SK-N-MC (cell line): ENCODE results near the gene P3H1.

Source experiments
- DNase-seq: peaks from one replicate; pipeline ENCODE4 v3.0.0-alpha.2; 2011; ENCODE audit warnings: low read depth, low spot score
- H3K27ac ChIP-seq: fragments of 200-600 bp; sonication (generic); 2 replicates; pipeline ENCODE4 v1.5.1; 2016; ENCODE audit warnings: mixed run types
- H3K36me3 ChIP-seq: fragments of 200-600 bp; sonication (generic); 2 replicates; pipeline ENCODE4 v1.6.1; 2017; ENCODE audit warnings: antibody characterized with exemption, low read length, mixed read lengths; ENCODE audit not compliant: insufficient read depth
- H3K4me3 ChIP-seq: fragments of 200-600 bp; sonication (generic); 2 replicates; pipeline ENCODE4 v1.5.1; 2016
- H3K9ac ChIP-seq: fragments of 200-600 bp; sonication (generic); 2 replicates; pipeline ENCODE4 v1.8.0; 2017; ENCODE audit warnings: mixed run types, mixed read lengths; ENCODE audit not compliant: insufficient read length
- H3K9me3 ChIP-seq: fragments of 200-600 bp; sonication (generic); 2 replicates; pipeline ENCODE4 v1.6.1; 2017; ENCODE audit warnings: low read depth, mild to moderate bottlenecking, antibody characterized with exemption, low read length, moderate library complexity, mixed read lengths
- EZH2 ChIP-seq: fragments of 200-600 bp; sonication (generic); IDR thresholded peaks from one replicate; pipeline ENCODE4 v1.6.1; 2017; ENCODE audit warnings: antibody characterized with exemption
- FOXP2 ChIP-seq: optimal IDR thresholded peaks from 2 replicates; pipeline ENCODE3; 2011; ENCODE audit warnings: mild to moderate bottlenecking, moderate library complexity; ENCODE audit not compliant: insufficient read depth; ENCODE audit errors: extremely low read length, control extremely low read depth
- POLR2AphosphoS5 ChIP-seq: IDR thresholded peaks from 2 replicates; pipeline ENCODE4 v1.6.1; 2012; ENCODE audit warnings: mild to moderate bottlenecking, low read depth, low read length, borderline replicate concordance

Gene P3H1

GRCh38 chr1:42777852-42778251, 11.0 kb upstream of the P3H1 start:
- H3K36me3 ChIP-seq: peaks cover 41% of the 10 kb centered on the region
- DNase-seq: no peak
- no peak for TF ChIP-seq EZH2
- TF ChIP-seq POLR2AphosphoS5: no peak
- no peak for TF ChIP-seq FOXP2

GRCh38 chr1:42776502-42776901, 9.7 kb upstream of the P3H1 start:
- TF ChIP-seq FOXP2 (no peak), EZH2 (no peak), POLR2AphosphoS5 (no peak)
- Histone ChIP-seq H3K9ac (no peak overlapping the region), H3K4me3 (no peak overlapping the region), H3K27ac (no peak overlapping the region), H3K9me3 (no peaks in the 10 kb centered on the region), H3K36me3 (peaks cover 41% of the 10 kb centered on the region)
- no peak for DNase-seq

More at GRCh38 chr1:42777852-42778251, 11.0 kb upstream of the P3H1 start:
- Histone ChIP-seq H3K4me3 (no peak overlapping the region), H3K27ac (no peak overlapping the region), H3K9me3 (no peaks in the 10 kb centered on the region), H3K9ac (no peak overlapping the region)

GRCh38 chr1:42774928-42775526, 8.2 kb upstream of the P3H1 start:
- H3K36me3 ChIP-seq: peaks cover 35% of the 10 kb centered on the region
- H3K9ac ChIP-seq: no peak overlapping the region
- no peak overlapping the region for H3K27ac ChIP-seq
- TF ChIP-seq EZH2 (no peak), FOXP2 (no peak), POLR2AphosphoS5 (no peak)
- no peak for DNase-seq
- H3K9me3 ChIP-seq: no peaks in the 10 kb centered on the region
- H3K4me3 ChIP-seq: no peak overlapping the region

GRCh38 chr1:42773420-42773819, 6.6 kb upstream of the P3H1 start:
- Histone ChIP-seq H3K27ac (no peak overlapping the region), H3K4me3 (no peak overlapping the region), H3K9ac (no peak overlapping the region), H3K9me3 (no peaks in the 10 kb centered on the region), H3K36me3 (peaks cover 33% of the 10 kb centered on the region)
- TF ChIP-seq FOXP2 (no peak), EZH2 (no peak), POLR2AphosphoS5 (no peak)
- DNase-seq: no peak

GRCh38 chr1:42769811-42770210, 3.0 kb upstream of the P3H1 start:
- TF ChIP-seq EZH2 (no peak), POLR2AphosphoS5 (no peak), FOXP2 (no peak)
- DNase-seq: no peak
- no peak overlapping the region for H3K27ac ChIP-seq
- H3K9ac ChIP-seq: no peak overlapping the region
- H3K36me3 ChIP-seq: peaks cover 9% of the 10 kb centered on the region
- no peak overlapping the region for H3K4me3 ChIP-seq
- H3K9me3 ChIP-seq: no peaks in the 10 kb centered on the region

- Histone ChIP-seq H3K9me3 (no peaks in the 10 kb centered on the region), H3K36me3 (peaks cover 3% of the 10 kb centered on the region), H3K27ac (no peak overlapping the region), H3K4me3 (peak overlapping the region; percentile 84), H3K9ac (peak overlapping the region; percentile 92)
- TF ChIP-seq EZH2 (no peak), POLR2AphosphoS5 (no peak), FOXP2 (no peak)
- no peak for DNase-seq
These were observed 1.3 kb upstream of the P3H1 start for GRCh38 chr1:42768172-42768571.

GRCh38 chr1:42767510-42768000, 727 bp upstream of the P3H1 start:
- peaks cover 3% of the 10 kb centered on the region; the same call in 1 of the 2 replicates for H3K36me3 ChIP-seq
- H3K9me3 ChIP-seq: no peaks in the 10 kb centered on the region
- peak overlapping the region; percentile 92 for H3K9ac ChIP-seq
- H3K27ac ChIP-seq: no peak overlapping the region
- peak overlapping the region; percentile 84 for H3K4me3 ChIP-seq
- no peak for TF ChIP-seq FOXP2
- no peak for TF ChIP-seq POLR2AphosphoS5
- TF ChIP-seq EZH2: no peak
- no peak for DNase-seq

GRCh38 chr1:42765832-42766740, 742 bp downstream of the P3H1 start:
- DNase-seq: no peak
- peak overlapping the region; percentile 84 for H3K4me3 ChIP-seq
- no peak overlapping the region for H3K27ac ChIP-seq
- TF ChIP-seq EZH2 (no peak), FOXP2 (no peak), POLR2AphosphoS5 (no peak)
- H3K9me3 ChIP-seq: no peaks in the 10 kb centered on the region
- peaks cover 3% of the 10 kb centered on the region; the same call in 1 of the 2 replicates for H3K36me3 ChIP-seq
- H3K9ac ChIP-seq: peak overlapping the region; percentile 82

- H3K9ac ChIP-seq: peak overlapping the region; percentile 82
- H3K27ac ChIP-seq: no peak overlapping the region
These were observed 1.6 kb downstream of the P3H1 start for GRCh38 chr1:42765269-42765668.

More at GRCh38 chr1:42765269-42765668, 1.6 kb downstream of the P3H1 start:
- Histone ChIP-seq H3K9me3 (no peaks in the 10 kb centered on the region), H3K4me3 (peak overlapping the region; percentile 84), H3K36me3 (peaks cover 3% of the 10 kb centered on the region; the same call in 1 of the 2 replicates)
- DNase-seq: no peak
- no peak for TF ChIP-seq EZH2
- TF ChIP-seq POLR2AphosphoS5: no peak
- TF ChIP-seq FOXP2: no peak
